GM12892 (cell line): ENCODE measurements around the gene KCNK2.

Experiments used
- POLR2A ChIP-seq: IDR thresholded peaks from 2 replicates; pipeline ENCODE4 v1.6.1; 2011; ENCODE audit warnings: low read depth, low read length, control low read depth
- POLR2AphosphoS5 ChIP-seq: IDR thresholded peaks from 2 replicates; pipeline ENCODE4 v1.6.1; 2011; ENCODE audit warnings: low read depth, low read length, control low read depth
- TAF1 ChIP-seq: IDR thresholded peaks from 2 replicates; pipeline ENCODE4 v1.6.1; 2011; ENCODE audit warnings: low read depth, mild to moderate bottlenecking, control low read depth, low read length, borderline replicate concordance

DNA sequence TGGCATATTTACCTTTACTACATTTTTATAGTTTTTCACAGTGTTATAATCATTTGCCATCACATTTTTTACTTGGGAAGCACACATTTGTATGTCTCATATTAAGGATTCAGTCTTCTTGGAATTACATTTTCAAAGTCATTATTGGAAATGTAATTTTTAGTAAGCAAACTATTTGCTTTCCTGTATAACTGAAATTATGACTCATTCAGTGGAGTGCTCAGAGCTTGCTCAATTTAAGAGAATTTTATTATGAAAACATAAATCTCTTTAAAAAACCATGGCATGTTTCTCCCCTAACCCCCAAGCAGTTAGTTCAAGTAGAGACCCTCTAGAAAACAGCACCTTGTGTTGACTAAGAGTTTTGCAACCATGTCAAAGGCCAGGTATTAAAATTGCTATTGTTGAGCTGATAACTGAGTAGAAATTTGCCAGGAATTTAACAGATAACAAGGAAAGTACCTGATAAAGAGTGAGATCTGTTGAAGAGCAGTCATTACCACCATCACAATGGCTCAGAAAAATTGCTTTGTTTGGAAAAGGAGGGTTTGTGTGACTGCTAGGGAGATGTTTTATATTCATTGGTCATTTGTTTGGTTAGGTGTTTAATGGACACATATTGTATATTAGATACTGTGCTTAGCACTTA, 105.9 kb downstream of the KCNK2 start:
- TF ChIP-seq POLR2A = no peak
- no peak for TF ChIP-seq TAF1
- no peak for TF ChIP-seq POLR2AphosphoS5
